ENCODE measurements around the gene RBFOX1. TPM values are rescaled to one million over a fixed set of nuclear protein-coding genes. Genes with fewer than 3 reads are reported as not detected.

RBFOX1 gene
- polyA plus RNA-seq, 1 of the 3 experiments (the other 2 are of a cell fraction) = not detected

GRCh38 chr16:7351610-7352510 lies 19.2 kb downstream of the RBFOX1 start:
- Histone ChIP-seq H2AFZ (ENCODE audit: low read depth) (no peak overlapping the region), H3F3A (replicated peaks; ENCODE audit: insufficient read depth) (no peaks in the 10 kb centered on the region), H3K9me3 (no peaks in the 10 kb centered on the region), H3K9me2 (no peaks in the 10 kb centered on the region), H3K4me2 (no peak overlapping the region), H3K79me2 (ENCODE audit: insufficient read depth) (no peaks in the 10 kb centered on the region), H4K20me1 (ENCODE audit: insufficient read depth) (no peaks in the 10 kb centered on the region), H3K4me1 (ENCODE audit: control insufficient read depth in 1 of 2, insufficient read depth in 2 of 2, low read depth in 1 of 2, low read length in 1 of 2) (peaks cover 0 to 4% of the 10 kb centered on the region in 2 experiments; a peak in 1 of 4 replicates), H3K4me3 (ENCODE audit: low read depth in 2 of 2, low read length in 1 of 2) (no peak overlapping the region), H3K27me3 (ENCODE audit: insufficient read depth) (no peaks in the 10 kb centered on the region), H3K36me3 (replicated peaks in 1 of 2; ENCODE audit: control insufficient read depth in 1 of 2, insufficient read depth in 2 of 2, low read length in 1 of 2) (no peaks in the 10 kb centered on the region), H3K27ac (ENCODE audit: low read depth in 2 of 2, low read length in 1 of 2) (no peak overlapping the region), H3K9ac (no peak overlapping the region)
- WGBS (ENCODE audit: low lambda C conversion rate) = 27% methylated on average over 11 of the region's 11 CpGs
- ChIA-PET POLR2A (no interaction called here), CTCF (no interaction called here)
- TF ChIP-seq TCF12 (IDR thresholded peaks at IDR 0.05) (no peak), SMC3 (IDR thresholded peaks at IDR 0.05; ENCODE audit: low read depth, low read length) (no peak), NFIC (IDR thresholded peaks at IDR 0.05; ENCODE audit: borderline replicate concordance) (no peak), USF2 (IDR thresholded peaks at IDR 0.05; ENCODE audit: borderline replicate concordance, low read depth, low read length) (no peak), IRF3 (IDR thresholded peaks at IDR 0.05; ENCODE audit: low read depth, low read length) (no peak), JUND (IDR thresholded peaks at IDR 0.05) (no peak), YY1 (IDR thresholded peaks at IDR 0.05; ENCODE audit: low read depth) (no peak), GATA2 (CRISPR knock-in tag; IDR thresholded peaks at IDR 0.05) (no peak), EZH2phosphoT487 (IDR thresholded peaks at IDR 0.05; ENCODE audit: borderline replicate concordance, low read depth) (no peak), RFX5 (IDR thresholded peaks at IDR 0.05; ENCODE audit: low read length) (no peak), MXI1 (IDR thresholded peaks at IDR 0.05; ENCODE audit: low read depth, low read length) (no peak), ELF1 (IDR thresholded peaks at IDR 0.05) (no peak), EP300 (IDR thresholded peaks at IDR 0.05; ENCODE audit: borderline replicate concordance in 1 of 2, low read depth in 1 of 2, low read length in 1 of 2) (no peak), TAF1 (IDR thresholded peaks at IDR 0.05; ENCODE audit: borderline replicate concordance, low read depth, low read length) (no peak), GABPA (IDR thresholded peaks at IDR 0.05; ENCODE audit: low read depth) (no peak), POLR2AphosphoS5 (IDR thresholded peaks at IDR 0.05; ENCODE audit: low read depth, low read length) (no peak), FOXJ3 (CRISPR knock-in tag; IDR thresholded peaks at IDR 0.05) (no peak), CTCF (IDR thresholded peaks at IDR 0.05) (no peak), RXRA (IDR thresholded peaks at IDR 0.05; ENCODE audit: borderline replicate concordance, low read depth) (no peak), TEAD4 (IDR thresholded peaks at IDR 0.05; ENCODE audit: borderline replicate concordance, insufficient read depth) (no peak)
- DNase-seq = no peak

Measured in SK-N-SH (cell line).